Stomach (tissue), 9 donors: ENCODE data around the gene MAP3K5. TPM values are rescaled to one million over a fixed set of nuclear protein-coding genes. Genes with fewer than 3 reads are reported as not detected.

Source experiments
- DNase-seq, 2 donors: peaks; one replicate each; pipeline versions ENCODE4 v3.0.0 to v3.0.0-alpha.2; 2013 to 2019
- H3K27ac ChIP-seq, 5 donors: fragments of 200-600 bp in 4 of 5; sonication (generic) in 4 of 5; one replicate each; pipeline ENCODE4 v1.5.1; 2013 to 2019; ENCODE audit warnings: mild to moderate bottlenecking in 1 of 5, moderate library complexity in 1 of 5
- H3K27me3 ChIP-seq, 3 donors: fragments of 200-600 bp; sonication (generic); one replicate each; pipeline ENCODE4 v1.5.1; 2017 to 2019; ENCODE audit warnings: mixed run types in 1 of 3
- H3K36me3 ChIP-seq, 4 donors: fragments of 200-600 bp; sonication (generic); 1 replicate in 3 of 4; 2 replicates in 1 of 4; pipeline ENCODE4 v1.5.1; 2016 to 2019
- H3K4me1 ChIP-seq, 4 donors: fragments of 200-600 bp; sonication (generic); one replicate each; pipeline ENCODE4 v1.5.1; 2016 to 2019
- H3K4me3 ChIP-seq, 4 donors: fragments of 200-600 bp; sonication (generic) in 3 of 4; one replicate each; pipeline ENCODE4 v1.5.1; 2016 to 2019; ENCODE audit warnings: mild to moderate bottlenecking in 1 of 4
- H3K9me3 ChIP-seq, 4 donors: fragments of 200-600 bp; sonication (generic); one replicate each; pipeline ENCODE4 v1.5.1; 2016 to 2019
- EP300 ChIP-seq: sonication (generic); formaldehyde crosslinking; IDR thresholded peaks from one replicate; pipeline ENCODE4 v1.6.1; 2017; ENCODE audit warnings: antibody characterized with exemption
- POLR2A ChIP-seq, 4 donors: fragments of 450-650 bp; IDR thresholded peaks; one replicate each; pipeline ENCODE4 v1.6.1; 2016; ENCODE audit warnings: antibody characterized with exemption in 4 of 4, control low read depth in 2 of 4, mild to moderate bottlenecking in 1 of 4, moderate library complexity in 1 of 4
- POLR2AphosphoS5 ChIP-seq, 3 donors: sonication (generic); formaldehyde crosslinking; IDR thresholded peaks; one replicate each; pipeline ENCODE4 v1.6.1; 2016; ENCODE audit warnings: antibody characterized with exemption in 3 of 3
- WGBS, 5 donors: extraction: QIAGEN DNeasy Blood & Tissue Kit in 3 of 5; methylation state at CpG; one replicate each; pipeline versions ENCODE4 v1.1.5 to v1.1.7; 2013 to 2018; 5-methylcytosine and 5-hydroxymethylcytosine counted together
- intact Hi-C: fragments of 100-400 bp; cut with DNase I; formaldehyde crosslinking; loops from one replicate; pipeline ENCODE4 v1.15.1; 2023; ENCODE audit warnings: low total_unique reads
- polyA plus RNA-seq, 3 donors: library from polyadenylated mRNA; stranded (reverse); fragments of 200-250 nt; gene quantifications; one replicate each; pipeline ENCODE4 v1.2.3, GENCODE V29; 2013
- small RNA-seq, 4 donors: library from RNA; depleted of rRNA; stranded (forward); fragments of <200 nt; gene quantifications; one replicate each; pipeline ENCODE3, GENCODE V24; 2016
- total RNA-seq, 5 donors: library from RNA; depleted of rRNA; stranded (reverse); fragments of >200 nt; gene quantifications; one replicate each; pipeline versions ENCODE4 v1.1.0 to v1.2.3, GENCODE V29; 2014 to 2016
- TF ChIP-seq, protein P1 (sequence below), 7 experiments: fragments of 450-650 bp in 4 of 7; fragments of 200-600 bp in 3 of 7; sonication (generic) in 3 of 7; IDR thresholded peaks; one replicate each; pipeline ENCODE4 v1.5.1; 2016 to 2019; ENCODE audit warnings: antibody characterized with exemption in 7 of 7, control low read depth in 2 of 7, mild to moderate bottlenecking in 1 of 7
- donor health status: healthy with polysubstance abuse.
- donor health status: Bipolar disorder and iron deficiency.
- donor health status: healthy.

MAP3K5 gene
- total and polyA plus RNA-seq, 8 donors = 4.9 to 40.3 (median 23.6) TPM

DNA sequence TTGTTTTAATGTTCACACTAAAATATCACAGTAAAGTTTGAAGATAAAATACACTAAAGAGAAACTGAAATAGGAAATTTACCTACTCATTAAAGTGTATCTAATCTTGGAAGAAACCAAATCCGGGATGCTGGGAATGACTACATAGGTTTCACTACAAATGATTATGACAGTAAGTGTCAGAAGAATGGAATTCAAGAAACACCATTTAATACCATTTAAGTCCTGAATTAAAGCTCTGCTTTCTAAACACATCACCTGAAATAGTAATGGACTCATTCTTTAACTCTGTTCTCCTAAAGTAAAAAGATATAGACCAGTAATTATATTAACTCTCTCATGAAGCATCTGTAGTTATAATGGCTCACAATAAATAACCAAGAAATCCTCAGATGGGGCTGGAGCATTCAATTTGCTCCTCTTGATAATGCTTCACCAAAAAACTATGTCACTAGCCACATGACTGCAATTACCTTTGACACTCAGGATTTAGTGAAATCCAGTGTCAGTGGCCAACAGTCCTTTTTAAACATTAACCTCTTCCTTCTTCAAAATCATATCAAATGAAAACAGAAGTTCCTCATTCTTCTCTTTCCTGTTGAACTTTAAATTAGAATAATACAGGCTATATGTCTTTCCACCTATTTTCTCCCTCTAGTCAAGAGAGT, 283.4 kb downstream of the MAP3K5 start:
- intact Hi-C loops = no loop called here
- Histone ChIP-seq H3K27ac (no peak overlapping the region), H3K4me1 (peaks cover 0 to 13% (median 8%) of the 10 kb centered on the region in 4 donors), H3K27me3 (no peaks in the 10 kb centered on the region), H3K36me3 (peaks cover 0 to 4% (median 0%) of the 10 kb centered on the region in 4 donors), H3K4me3 (no peak overlapping the region), H3K9me3 (no peaks in the 10 kb centered on the region)
- DNase-seq = no peak
- TF ChIP-seq POLR2AphosphoS5 (IDR thresholded peaks at IDR 0.05) (no peak), POLR2A (IDR thresholded peaks at IDR 0.05) (no peak), EP300 (no peak)
- TF ChIP-seq, protein P1, sequence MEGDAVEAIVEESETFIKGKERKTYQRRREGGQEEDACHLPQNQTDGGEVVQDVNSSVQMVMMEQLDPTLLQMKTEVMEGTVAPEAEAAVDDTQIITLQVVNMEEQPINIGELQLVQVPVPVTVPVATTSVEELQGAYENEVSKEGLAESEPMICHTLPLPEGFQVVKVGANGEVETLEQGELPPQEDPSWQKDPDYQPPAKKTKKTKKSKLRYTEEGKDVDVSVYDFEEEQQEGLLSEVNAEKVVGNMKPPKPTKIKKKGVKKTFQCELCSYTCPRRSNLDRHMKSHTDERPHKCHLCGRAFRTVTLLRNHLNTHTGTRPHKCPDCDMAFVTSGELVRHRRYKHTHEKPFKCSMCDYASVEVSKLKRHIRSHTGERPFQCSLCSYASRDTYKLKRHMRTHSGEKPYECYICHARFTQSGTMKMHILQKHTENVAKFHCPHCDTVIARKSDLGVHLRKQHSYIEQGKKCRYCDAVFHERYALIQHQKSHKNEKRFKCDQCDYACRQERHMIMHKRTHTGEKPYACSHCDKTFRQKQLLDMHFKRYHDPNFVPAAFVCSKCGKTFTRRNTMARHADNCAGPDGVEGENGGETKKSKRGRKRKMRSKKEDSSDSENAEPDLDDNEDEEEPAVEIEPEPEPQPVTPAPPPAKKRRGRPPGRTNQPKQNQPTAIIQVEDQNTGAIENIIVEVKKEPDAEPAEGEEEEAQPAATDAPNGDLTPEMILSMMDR (IDR thresholded peaks at IDR 0.05) = no peak
- 52 to 72% (median 68%) methylated on average over 1 of the region's 1 CpG for WGBS, 5 donors

Small RNA genes lying within 50 kb of the gene (small RNA-seq; reads per million reads assigned to genes)
- gene RNA5SP219 = 0 reads per million in 4 donors

Other genes with a start within 250 kb of the MAP3K5 start
- 10 to 100 TPM in 3 of 5 donors, 1 to 10 TPM in 2; 2.3 to 28.3 (median 14.5) TPM for gene MAP7, start 242.1 kb downstream of the MAP3K5 start, total RNA-seq
- gene MAP7, start 242.1 kb downstream of the MAP3K5 start, polyA plus RNA-seq = 10 to 100 TPM in 1 of 3 donors, 1 to 10 TPM in 2; 7.6 to 11.6 (median 7.8) TPM
- 10 to 100 TPM in 3 of 5 donors, 1 to 10 TPM in 1, not detected in 1; 2.7 to 38.5 (median 18.1) TPM for gene PEX7, start 30.1 kb upstream of the MAP3K5 start, total RNA-seq
- 10 to 100 TPM in 2 of 3 donors, 1 to 10 TPM in 1; 7.3 to 21.5 (median 14.6) TPM for gene PEX7, start 30.1 kb upstream of the MAP3K5 start, polyA plus RNA-seq
- gene SLC35D3, start 129.8 kb upstream of the MAP3K5 start, total RNA-seq = under 1 TPM in 1 of 5 donors, not detected in 4; 0.18 TPM
- under 1 TPM in 2 of 3 donors, not detected in 1; 0.08 to 0.31 TPM for gene SLC35D3, start 129.8 kb upstream of the MAP3K5 start, polyA plus RNA-seq